ENCODE data around the gene ZNF516. TPM values are rescaled to one million over a fixed set of nuclear protein-coding genes. Genes with fewer than 3 reads are reported as not detected.

ZNF516 gene
- total and polyA plus RNA-seq, 2 experiments from 2014 or later = 17.0 to 78.6 TPM

DNA sequence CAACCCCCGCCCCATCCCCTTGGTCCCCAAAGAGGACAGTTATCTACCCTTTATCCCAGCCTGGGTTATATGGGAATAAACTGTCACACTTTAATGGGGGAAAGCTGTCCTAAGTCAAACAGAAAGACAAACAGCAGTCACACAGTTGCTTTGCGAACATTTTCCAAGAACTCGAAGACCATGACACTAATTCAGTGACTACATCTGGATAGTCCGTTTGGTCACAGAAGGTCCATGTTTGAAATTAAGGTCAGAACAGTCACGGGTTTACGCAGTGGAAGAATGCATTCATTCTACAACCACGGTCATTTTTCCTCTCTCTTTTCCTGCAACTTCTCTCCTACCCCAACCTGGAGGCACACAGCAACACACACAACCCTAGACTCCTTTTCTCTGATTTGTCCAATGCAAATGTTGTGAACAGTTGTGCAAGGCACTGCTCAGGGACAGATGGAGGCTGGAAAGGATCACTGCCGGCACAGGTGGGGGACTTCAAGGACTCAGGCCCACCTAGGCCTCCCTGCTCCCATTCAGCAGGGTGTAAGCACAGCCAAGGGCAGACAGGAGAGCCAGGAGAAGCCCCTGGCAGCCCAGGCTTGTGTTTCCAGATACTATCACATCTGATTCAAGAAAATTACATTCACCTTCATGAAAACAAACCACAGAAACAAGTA lies 39.9 kb downstream of the ZNF516 start:
- H3K4me1 ChIP-seq (ENCODE audit: low read depth) = peaks cover 79% of the 10 kb centered on the region
- H3K36me3 ChIP-seq = no peaks in the 10 kb centered on the region
- peak overlapping the region; percentile 86 for H3K27ac ChIP-seq
- no peak for DNase-seq (ENCODE audit: low read depth in 1 of 2, low spot score in 1 of 2)
- no peak overlapping the region for H3K4me3 ChIP-seq
- no peak for TF ChIP-seq CTCF (IDR thresholded peaks at IDR 0.05; ENCODE audit: low read depth, low read length)
- H3K9me3 ChIP-seq (ENCODE audit: low read depth) = no peaks in the 10 kb centered on the region
- H3K27me3 ChIP-seq = no peaks in the 10 kb centered on the region

GRCh38 chr18:76454418-76454817 lies 40.6 kb downstream of the ZNF516 start:
- no peaks in the 10 kb centered on the region for H3K36me3 ChIP-seq
- no peaks in the 10 kb centered on the region for H3K9me3 ChIP-seq (ENCODE audit: low read depth)
- peak overlapping the region; percentile 86 for H3K27ac ChIP-seq
- no peak overlapping the region for H3K4me3 ChIP-seq
- peaks cover 85% of the 10 kb centered on the region for H3K4me1 ChIP-seq (ENCODE audit: low read depth)
- H3K27me3 ChIP-seq = no peaks in the 10 kb centered on the region
- TF ChIP-seq CTCF (IDR thresholded peaks at IDR 0.05; ENCODE audit: low read depth, low read length) = no peak
- no peak for DNase-seq (ENCODE audit: low read depth in 1 of 2, low spot score in 1 of 2)

GRCh38 chr18:76453932-76454331 lies 41.1 kb downstream of the ZNF516 start:
- H3K27ac ChIP-seq = peak overlapping the region; percentile 86
- no peak for DNase-seq (ENCODE audit: low read depth in 1 of 2, low spot score in 1 of 2)
- no peaks in the 10 kb centered on the region for H3K27me3 ChIP-seq
- H3K36me3 ChIP-seq = no peaks in the 10 kb centered on the region
- no peak for TF ChIP-seq CTCF (IDR thresholded peaks at IDR 0.05; ENCODE audit: low read depth, low read length)
- no peak overlapping the region for H3K4me3 ChIP-seq
- peaks cover 88% of the 10 kb centered on the region for H3K4me1 ChIP-seq (ENCODE audit: low read depth)
- no peaks in the 10 kb centered on the region for H3K9me3 ChIP-seq (ENCODE audit: low read depth)

- DNase-seq (ENCODE audit: low read depth in 1 of 2, low spot score in 1 of 2) = no peak
- H3K9me3 ChIP-seq (ENCODE audit: low read depth) = no peaks in the 10 kb centered on the region
- H3K4me1 ChIP-seq (ENCODE audit: low read depth) = peaks cover 92% of the 10 kb centered on the region
- TF ChIP-seq CTCF (IDR thresholded peaks at IDR 0.05; ENCODE audit: low read depth, low read length) = no peak
- H3K27me3 ChIP-seq = no peaks in the 10 kb centered on the region
- H3K36me3 ChIP-seq = no peaks in the 10 kb centered on the region
- peak overlapping the region; percentile 86 for H3K27ac ChIP-seq
- no peak overlapping the region for H3K4me3 ChIP-seq
These were observed 41.9 kb downstream of the ZNF516 start for GRCh38 chr18:76453057-76453561.

DNA sequence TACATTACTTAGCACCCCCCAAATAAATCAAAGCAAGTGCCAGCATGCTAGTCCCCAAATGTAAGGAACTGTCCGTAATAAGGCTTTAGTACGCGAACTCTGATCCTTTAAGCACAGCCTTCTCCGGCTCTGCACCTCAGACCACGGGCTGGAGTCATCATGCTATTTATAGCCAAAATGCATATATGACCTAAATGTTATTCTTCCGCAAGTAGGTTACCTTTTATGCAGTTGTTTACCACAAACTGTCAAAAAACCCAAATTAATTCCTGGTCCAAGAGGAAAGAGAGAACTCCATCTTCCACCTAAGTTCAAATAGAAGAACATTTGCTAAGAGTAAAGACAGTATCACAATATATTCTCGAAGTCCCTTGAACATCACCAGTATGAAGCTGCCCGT lies 42.7 kb downstream of the ZNF516 start:
- TF ChIP-seq CTCF (IDR thresholded peaks at IDR 0.05; ENCODE audit: low read depth, low read length) = no peak
- DNase-seq (ENCODE audit: low read depth in 1 of 2, low spot score in 1 of 2) = peak in 1 of 2 donors; percentile 64
- no peaks in the 10 kb centered on the region for H3K36me3 ChIP-seq
- no peaks in the 10 kb centered on the region for H3K9me3 ChIP-seq (ENCODE audit: low read depth)
- peak overlapping the region; percentile 26 for H3K4me3 ChIP-seq
- peaks cover 84% of the 10 kb centered on the region for H3K4me1 ChIP-seq (ENCODE audit: low read depth)
- H3K27me3 ChIP-seq = no peaks in the 10 kb centered on the region
- peak overlapping the region; percentile 86 for H3K27ac ChIP-seq
